SK-MEL-5 (cell line): ENCODE data around the gene MAP3K12. TPM values are rescaled to one million over a fixed set of nuclear protein-coding genes. Genes with fewer than 3 reads are reported as not detected.

ENCODE experiments used
- small RNA-seq, 2 experiments: library from RNA; depleted of rRNA; stranded (forward); fragments of <200 nt; gene quantifications; one replicate each; pipeline ENCODE3, GENCODE V24; 2014
- total RNA-seq: library from RNA; depleted of rRNA; stranded (reverse); fragments of >200 nt; shearing (Covaris generic); gene quantifications from 2 replicates; pipeline ENCODE4 v1.2.3, GENCODE V29; 2014; rRNA removed

The MAP3K12 gene
- total RNA-seq, 1 experiment from 2014 or later: 10.1 TPM

Small RNA genes lying within 50 kb of the gene (small RNA-seq; reads per million reads assigned to genes)
- 0 reads per million in 2 experiments for gene AC023509.3

Other genes with a start within 250 kb of the MAP3K12 start
- 8.3 and 9.2 TPM in 2 replicates for gene ESPL1, start 231.2 kb downstream of the MAP3K12 start, total RNA-seq
- 531 and 559 TPM in 2 replicates for gene PFDN5, start 203.9 kb downstream of the MAP3K12 start, total RNA-seq
- gene MYG1, start 199.8 kb downstream of the MAP3K12 start, total RNA-seq: 59.4 and 61.3 TPM in 2 replicates
- gene AAAS, start 177.8 kb downstream of the MAP3K12 start, total RNA-seq: 72.2 and 73.3 TPM in 2 replicates
- not detected in 2 replicates for gene SP7, start 163.1 kb downstream of the MAP3K12 start, total RNA-seq
- gene SP1, start 119.3 kb downstream of the MAP3K12 start, total RNA-seq: 38.9 and 40.5 TPM in 2 replicates
- 0.13 TPM in 1 of 2 replicates, not detected in the other for gene AMHR2, start 75.6 kb downstream of the MAP3K12 start, total RNA-seq
- 101 and 106 TPM in 2 replicates for gene PRR13, start 57.7 kb downstream of the MAP3K12 start, total RNA-seq
- 165 and 176 TPM in 2 replicates for gene PCBP2, start 47.4 kb downstream of the MAP3K12 start, total RNA-seq
- 57.3 and 62.8 TPM in 2 replicates for gene TARBP2, start 1.8 kb upstream of the MAP3K12 start, total RNA-seq
- not detected in 2 replicates for gene NPFF, start 8.0 kb upstream of the MAP3K12 start, total RNA-seq
- 10.2 and 11.8 TPM in 2 replicates for gene ATF7, start 126.9 kb upstream of the MAP3K12 start, total RNA-seq
- gene ATP5MC2, start 176.6 kb upstream of the MAP3K12 start, total RNA-seq: 503 and 579 TPM in 2 replicates
- 40.6 and 43.6 TPM in 2 replicates for gene CALCOCO1, start 228.0 kb upstream of the MAP3K12 start, total RNA-seq